ENCODE results near the gene KLK7. TPM values are rescaled to one million over a fixed set of nuclear protein-coding genes. Genes with fewer than 3 reads are reported as not detected.

The KLK7 gene
- total RNA-seq, 2 experiments from 2014 or later, result not detected

- no peak for DNase-seq
- H3K36me3 Mint-ChIP-seq (ENCODE audit: low read depth), result no peaks in the 10 kb centered on the region
- ATAC-seq, result no peak
- ChIA-PET CTCF (no interaction called here), POLR2A (no interaction called here)
- H3K4me1 Mint-ChIP-seq (ENCODE audit: low read depth), result peaks cover 14% of the 10 kb centered on the region
- no peaks in the 10 kb centered on the region for H3K9me3 Mint-ChIP-seq (ENCODE audit: insufficient read depth)
- H3K4me3 Mint-ChIP-seq, result no peak overlapping the region
- no peak overlapping the region for H3K27ac Mint-ChIP-seq
- peaks cover 40% of the 10 kb centered on the region for H3K27me3 Mint-ChIP-seq (ENCODE audit: low read depth)
Observed at GRCh38 chr19:51022526-51022925, 38.8 kb upstream of the KLK7 start.

- peaks cover 49% of the 10 kb centered on the region for H3K27me3 Mint-ChIP-seq (ENCODE audit: low read depth)
- ATAC-seq, result no peak
- H3K36me3 Mint-ChIP-seq (ENCODE audit: low read depth), result no peaks in the 10 kb centered on the region
- no peak overlapping the region for H3K27ac Mint-ChIP-seq
- CTCF ChIA-PET, result interaction anchor here (0.6 to 1.3 kb wide), 6 partner anchors 10 to 238 kb away, joined by 3 to 10 read pairs (median 4); no protein-coding TSS in a partner anchor
- POLR2A ChIA-PET, result no interaction called here
- peak; percentile 35 for DNase-seq
- H3K9me3 Mint-ChIP-seq (ENCODE audit: insufficient read depth), result no peaks in the 10 kb centered on the region
- H3K4me3 Mint-ChIP-seq, result no peak overlapping the region
- peaks cover 19% of the 10 kb centered on the region for H3K4me1 Mint-ChIP-seq (ENCODE audit: low read depth)
Observed at GRCh38 chr19:51020988-51021651, 37.4 kb upstream of the KLK7 start.

GRCh38 chr19:51019544-51019925 is 35.8 kb upstream of the KLK7 start, which contains the start of gene KLK10:
Gene KLK10 (minus strand): TSS chr19:51019709. CDS start chr19:51019130, 579 bp downstream.
- Mint-ChIP-seq H3K27ac (no peak within 1 kb of the TSS), H3K4me3 (no peak within 1 kb of the TSS), H3K36me3 (ENCODE audit: low read depth) (no peaks in the 10 kb centered on the region), H3K9me3 (ENCODE audit: insufficient read depth) (no peaks in the 10 kb centered on the region), H3K4me1 (ENCODE audit: low read depth) (peaks cover 20% of the 10 kb centered on the region), H3K27me3 (ENCODE audit: low read depth) (peaks cover 59% of the 10 kb centered on the region)
- ATAC-seq (no peak), DNase-seq (no peak)
- CTCF ChIA-PET, result no interaction called here
- POLR2A ChIA-PET, result interaction anchor here (0.6 kb wide), 1 partner anchor 540 kb away, joined by 3 read pairs; no protein-coding TSS in a partner anchor

GRCh38 chr19:51018745-51019543 is 35.2 kb upstream of the KLK7 start:
- H3K36me3 Mint-ChIP-seq (ENCODE audit: low read depth), result no peaks in the 10 kb centered on the region
- ChIA-PET CTCF (no interaction called here), POLR2A (no interaction called here)
- no peak overlapping the region for H3K4me3 Mint-ChIP-seq
- H3K4me1 Mint-ChIP-seq (ENCODE audit: low read depth), result peaks cover 23% of the 10 kb centered on the region
- H3K9me3 Mint-ChIP-seq (ENCODE audit: insufficient read depth), result no peaks in the 10 kb centered on the region
- H3K27ac Mint-ChIP-seq, result no peak overlapping the region
- ATAC-seq (peak; percentile 7), DNase-seq (no peak)
- H3K27me3 Mint-ChIP-seq (ENCODE audit: low read depth), result peaks cover 64% of the 10 kb centered on the region

GRCh38 chr19:51016798-51017683 is 33.3 kb upstream of the KLK7 start:
- DNase-seq, result no peak
- H3K4me3 Mint-ChIP-seq, result no peak overlapping the region

GRCh38 chr19:51015691-51016267 is 32.1 kb upstream of the KLK7 start:
- ATAC-seq, result no peak
- no peak for DNase-seq
- H3K27me3 Mint-ChIP-seq (ENCODE audit: low read depth), result peaks cover 54% of the 10 kb centered on the region
- CTCF ChIA-PET, result no interaction called here
- POLR2A ChIA-PET, result no interaction called here
- H3K4me3 Mint-ChIP-seq, result no peak overlapping the region
- no peaks in the 10 kb centered on the region for H3K36me3 Mint-ChIP-seq (ENCODE audit: low read depth)
- H3K4me1 Mint-ChIP-seq (ENCODE audit: low read depth), result peaks cover 23% of the 10 kb centered on the region
- H3K27ac Mint-ChIP-seq, result no peak overlapping the region
- no peaks in the 10 kb centered on the region for H3K9me3 Mint-ChIP-seq (ENCODE audit: insufficient read depth)

More at GRCh38 chr19:51016798-51017683, 33.3 kb upstream of the KLK7 start:
- H3K9me3 Mint-ChIP-seq (ENCODE audit: insufficient read depth), result no peaks in the 10 kb centered on the region
- no peaks in the 10 kb centered on the region for H3K36me3 Mint-ChIP-seq (ENCODE audit: low read depth)
- POLR2A ChIA-PET, result no interaction called here
- H3K27ac Mint-ChIP-seq, result no peak overlapping the region
- ATAC-seq, result no peak
- CTCF ChIA-PET, result interaction anchor here (1.1 kb wide), 1 partner anchor 87 kb away, joined by 4 read pairs; no protein-coding TSS in a partner anchor
- H3K27me3 Mint-ChIP-seq (ENCODE audit: low read depth), result peaks cover 57% of the 10 kb centered on the region
- peaks cover 23% of the 10 kb centered on the region for H3K4me1 Mint-ChIP-seq (ENCODE audit: low read depth)

GRCh38 chr19:51014242-51014641 is 30.5 kb upstream of the KLK7 start:
- ChIA-PET POLR2A (no interaction called here), CTCF (no interaction called here)
- H3K27ac Mint-ChIP-seq, result no peak overlapping the region
- no peaks in the 10 kb centered on the region for H3K36me3 Mint-ChIP-seq (ENCODE audit: low read depth)
- H3K4me1 Mint-ChIP-seq (ENCODE audit: low read depth), result peaks cover 19% of the 10 kb centered on the region
- no peaks in the 10 kb centered on the region for H3K9me3 Mint-ChIP-seq (ENCODE audit: insufficient read depth)
- ATAC-seq, result no peak
- no peak for DNase-seq
- H3K27me3 Mint-ChIP-seq (ENCODE audit: low read depth), result peaks cover 43% of the 10 kb centered on the region
- H3K4me3 Mint-ChIP-seq, result no peak overlapping the region

GRCh38 chr19:51012661-51013190 is 29.0 kb upstream of the KLK7 start:
- DNase-seq (no peak), ATAC-seq (no peak)
- no peak overlapping the region for H3K27ac Mint-ChIP-seq
- peaks cover 11% of the 10 kb centered on the region for H3K4me1 Mint-ChIP-seq (ENCODE audit: low read depth)
- no peaks in the 10 kb centered on the region for H3K9me3 Mint-ChIP-seq (ENCODE audit: insufficient read depth)
- peaks cover 29% of the 10 kb centered on the region for H3K27me3 Mint-ChIP-seq (ENCODE audit: low read depth)
- ChIA-PET CTCF (no interaction called here), POLR2A (no interaction called here)
- no peak overlapping the region for H3K4me3 Mint-ChIP-seq
- no peaks in the 10 kb centered on the region for H3K36me3 Mint-ChIP-seq (ENCODE audit: low read depth)

- peaks cover 4% of the 10 kb centered on the region for H3K4me1 Mint-ChIP-seq (ENCODE audit: low read depth)
Observed at GRCh38 chr19:51010066-51010795, 26.5 kb upstream of the KLK7 start.

GRCh38 chr19:51009061-51009891 is 25.6 kb upstream of the KLK7 start:
- Mint-ChIP-seq H3K27ac (no peak overlapping the region), H3K27me3 (ENCODE audit: low read depth) (peaks cover 7% of the 10 kb centered on the region), H3K36me3 (ENCODE audit: low read depth) (no peaks in the 10 kb centered on the region), H3K9me3 (ENCODE audit: insufficient read depth) (no peaks in the 10 kb centered on the region), H3K4me3 (no peak overlapping the region), H3K4me1 (ENCODE audit: low read depth) (peaks cover under 1% of the 10 kb centered on the region)
- CTCF ChIA-PET, result no interaction called here
- ATAC-seq, result no peak
- POLR2A ChIA-PET, result no interaction called here
- no peak for DNase-seq

More at GRCh38 chr19:51010066-51010795, 26.5 kb upstream of the KLK7 start:
- Mint-ChIP-seq H3K4me3 (no peak overlapping the region), H3K27ac (no peak overlapping the region), H3K9me3 (ENCODE audit: insufficient read depth) (no peaks in the 10 kb centered on the region), H3K36me3 (ENCODE audit: low read depth) (no peaks in the 10 kb centered on the region), H3K27me3 (ENCODE audit: low read depth) (peaks cover 13% of the 10 kb centered on the region)
- ATAC-seq (no peak), DNase-seq (no peak)
- ChIA-PET POLR2A (no interaction called here), CTCF (interaction anchor here (2.3 kb wide), 1 partner anchor 11 kb away, joined by 5 read pairs; no protein-coding TSS in a partner anchor)
